HepG2 (cell line): ENCODE results near the gene POTEG. TPM values are rescaled to one million over a fixed set of nuclear protein-coding genes. Genes with fewer than 3 reads are reported as not detected.
A peak's percentile ranks its signal among the peaks of the same experiment; 100 is the strongest.
"Not testable (repeated sequence)": the region's sequence is repeated elsewhere in the genome, so short reads cannot be mapped to it uniquely, and the experiment has no call there.

Experiments
- ATAC-seq: fragments of 200-7000 bp; cut with Tn5 transposase; 3 replicates; pipeline ENCODE4 v1.9.1; 2020; ENCODE audit warnings: mild to moderate bottlenecking, moderate library complexity
- BruUV-seq: library from RNA; stranded (reverse); fragments of 400-500 nt; replicated peaks from 2 replicates; lab custom pipeline; 2021; lab: Mats Ljungman, UMichigan
- CTCF ChIA-PET: fragments of 300-600 bp; formaldehyde crosslinking; extraction: SDS; loops from one replicate; lab custom pipeline; 2021; ENCODE audit warnings: low total read pairs, inconsistent platforms, low intra/inter-chr PET ratio; lab: Yijun Ruan, JAX
- POLR2A ChIA-PET: fragments of 350-600 bp; sonication (Branson Sonifier 250); formaldehyde crosslinking; loops from one replicate; lab custom pipeline; 2020; ENCODE audit warnings: antibody characterized with exemption, inconsistent platforms; lab: Yijun Ruan, JAX
- DNase-seq: peaks from one replicate; pipeline ENCODE4 v3.0.0-alpha.2; 2015; ENCODE audit warnings: low spot score
- FAIRE-seq: peaks from 3 replicates; lab custom pipeline; 2011; peaks lifted over from hg19 to GRCh38; lab: Jason Lieb, UNC
- H2AFZ ChIP-seq: one replicate; pipeline ENCODE4 v1.6.1; 2011; ENCODE audit warnings: low read length, inconsistent platforms
- H3K27ac ChIP-seq: fragments of 300-600 bp; 3 replicates; pipeline ENCODE4 v1.8.0; 2011; ENCODE audit warnings: mixed run types, mild to moderate bottlenecking, mixed read lengths, low read length, inconsistent platforms; ENCODE audit not compliant: insufficient read depth; ENCODE audit errors: extremely low read length
- H3K27me3 ChIP-seq, 2 experiments: fragments of 200-600 bp in 1 of 2; 2 replicates in 1 of 2; 3 replicates in 1 of 2; pipeline versions ENCODE4 v1.6.0 to v1.8.0; 2011; ENCODE audit warnings: low read length in 2 of 2, mild to moderate bottlenecking in 2 of 2, moderate library complexity in 2 of 2, inconsistent platforms in 1 of 2; ENCODE audit not compliant: insufficient read depth in 2 of 2, control insufficient read depth in 1 of 2
- H3K36me3 ChIP-seq, 2 experiments: fragments of 200-600 bp in 1 of 2; replicated peaks in 1 of 2; 2 replicates in 1 of 2; 3 replicates in 1 of 2; pipeline versions ENCODE4 v1.5.1 to v1.8.0; 2011; ENCODE audit warnings: low read length in 2 of 2, inconsistent platforms in 1 of 2; ENCODE audit not compliant: insufficient read depth in 2 of 2, control insufficient read depth in 1 of 2
- H3K4me1 ChIP-seq: 2 replicates; pipeline ENCODE4 v1.5.1; 2012; ENCODE audit warnings: low read length, inconsistent platforms; ENCODE audit not compliant: insufficient read depth
- H3K4me2 ChIP-seq: 2 replicates; pipeline ENCODE4 v1.6.0; 2011; ENCODE audit warnings: low read depth, low read length, inconsistent platforms
- H3K4me3 ChIP-seq, 3 experiments: fragments of 200-600 bp in 1 of 3; sonication (generic), shearing (Covaris generic) in 1 of 3; replicated peaks in 1 of 3; 2 replicates each; pipeline ENCODE4 v1.5.1; 2011 to 2016; ENCODE audit warnings: low read length in 3 of 3, inconsistent platforms in 2 of 3, low read depth in 2 of 3, mild to moderate bottlenecking in 2 of 3, control low read depth in 1 of 3, mixed read lengths in 1 of 3; ENCODE audit not compliant: insufficient read depth in 1 of 3
- H3K79me2 ChIP-seq: one replicate; pipeline ENCODE4 v1.6.1; 2011; ENCODE audit warnings: low read length, inconsistent platforms; ENCODE audit not compliant: insufficient read depth
- H3K9ac ChIP-seq: 2 replicates; pipeline ENCODE4 v1.6.0; 2011; ENCODE audit warnings: mild to moderate bottlenecking, low read depth, low read length, inconsistent platforms; ENCODE audit not compliant: insufficient read depth
- H3K9me3 ChIP-seq: 2 replicates; pipeline ENCODE4 v1.5.1; 2012; ENCODE audit warnings: mild to moderate bottlenecking, low read length
- H4K20me1 ChIP-seq: 2 replicates; pipeline ENCODE4 v1.6.0; 2011; ENCODE audit warnings: inconsistent platforms, mild to moderate bottlenecking, low read length, moderate library complexity; ENCODE audit not compliant: insufficient read depth
- GABPB1 ChIP-seq: IDR thresholded peaks from 2 replicates; pipeline ENCODE4 v1.6.1; 2016; ENCODE audit warnings: mild to moderate bottlenecking, missing genetic modification reagents, moderate library complexity, missing compliant biosample characterization
- WGBS: methylation state at CpG from one replicate; pipeline ENCODE4 v1.1.6; 2017; ENCODE audit warnings: low lambda C conversion rate; 5-methylcytosine and 5-hydroxymethylcytosine counted together
- in situ Hi-C: cut with HindIII; loops from 2 replicates; pipeline ENCODE4 v1.10.0; 2017; ENCODE audit warnings: low pct_unique_long_range_greater_than_20kb; ENCODE audit not compliant: extremely low pct_ligation_motif_present
- intact Hi-C: fragments of 100-400 bp; cut with micrococcal nuclease; formaldehyde crosslinking; loops from one replicate; pipeline ENCODE4 v1.10.0; 2022; ENCODE audit not compliant: unreplicated experiment
- polyA plus RNA-seq, 8 experiments: library from polyadenylated mRNA; depleted of rRNA in 3 of 8; stranded (reverse) in 7 of 8; unstranded in 1 of 8; fragments of >200 nt; fragmentation: Illumina TruSeq in 4 of 8; extraction: Trizol in 4 of 8; gene quantifications; 2 replicates each; pipeline versions ENCODE4 v1.2.1 to v1.2.3, GENCODE V29; 2011 to 2016; ENCODE audit warnings: low read depth in 4 of 8, missing spikeins in 1 of 8, mixed read lengths in 1 of 8; ENCODE audit not compliant: insufficient read depth in 1 of 8
- total RNA-seq, 5 experiments: library from RNA; depleted of rRNA; stranded (reverse); fragments of >200 nt; fragmentation: Illumina TruSeq; extraction: Trizol; gene quantifications; 2 replicates each; pipeline ENCODE4 v1.2.3, GENCODE V29; 2016; ENCODE audit warnings: low read depth in 1 of 5
- TF ChIP-seq, protein P1 (sequence below): sonication (generic); formaldehyde crosslinking; IDR thresholded peaks from 2 replicates; pipeline ENCODE4 v1.5.0; 2020; ENCODE audit warnings: mild to moderate bottlenecking, missing genetic modification reagents, moderate library complexity

Gene POTEG
- total and polyA plus RNA-seq, 2 of the 13 experiments (the other 11 are each of a cell fraction or from before 2014, with no cell fraction given), result not detected

DNA sequence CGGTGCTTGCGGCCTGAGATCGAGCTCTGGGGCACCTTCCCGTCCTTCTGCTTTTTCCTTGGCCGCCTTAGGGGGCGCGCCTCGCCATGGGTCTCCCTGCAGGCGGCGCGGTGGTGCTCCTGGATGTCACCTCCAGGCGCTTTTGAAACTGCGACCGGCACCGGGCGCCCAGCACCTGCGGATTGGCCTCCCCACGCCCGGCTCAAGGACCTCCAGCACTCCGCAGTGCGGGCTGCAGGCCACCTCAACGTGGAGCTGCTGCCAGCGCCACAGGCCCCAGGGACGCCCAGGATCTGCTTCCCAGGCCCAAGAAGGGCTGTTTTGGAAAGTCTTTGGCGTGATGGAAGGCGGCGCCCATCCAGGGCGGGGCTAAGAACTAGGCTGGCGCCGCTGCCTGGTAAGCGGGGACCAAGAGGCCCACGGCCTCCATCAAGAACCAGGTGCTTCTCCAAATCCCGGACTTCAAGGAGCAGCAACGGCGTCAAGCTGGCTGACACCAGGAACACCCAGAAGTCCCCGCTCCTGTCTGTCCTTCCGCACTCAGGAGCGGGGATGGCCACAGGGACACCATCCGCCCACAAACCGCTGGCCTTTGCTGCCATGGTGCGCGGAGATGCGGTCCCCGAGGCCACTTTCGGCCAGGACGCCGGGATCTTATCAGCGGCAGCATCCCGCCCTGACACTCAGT is 61.2 kb downstream of the POTEG start:
- in situ Hi-C loops, result not testable (repeated sequence)

DNA sequence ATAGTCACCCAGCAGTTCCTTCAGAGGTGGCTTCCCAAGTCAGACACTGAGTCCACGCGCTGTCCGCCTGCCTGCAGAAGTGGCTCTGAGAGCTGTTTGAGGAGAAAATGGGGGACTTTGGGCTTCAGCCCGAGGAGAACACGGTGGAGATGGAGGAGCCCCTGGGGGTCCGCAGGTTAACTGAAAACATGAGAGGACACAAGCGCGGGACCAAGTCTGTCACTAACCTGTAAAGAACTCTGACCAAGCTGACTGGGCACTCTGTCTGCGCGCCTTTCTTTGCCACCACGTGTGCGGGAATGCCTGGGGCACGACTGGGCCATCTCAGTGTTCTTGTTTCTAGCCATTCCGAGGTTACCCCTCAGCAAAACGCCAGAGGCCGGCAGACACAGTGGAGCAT is 62.4 kb downstream of the POTEG start:
- H3K27me3 ChIP-seq, POLR2A ChIA-PET, H3K27ac ChIP-seq, in situ Hi-C loops, intact Hi-C loops, H3K36me3 ChIP-seq, H3K79me2 ChIP-seq, DNase-seq, H3K9me3 ChIP-seq, H3K4me1 ChIP-seq, FAIRE-seq, H4K20me1 ChIP-seq, H3K4me3 ChIP-seq, CTCF ChIA-PET, ATAC-seq, H3K4me2 ChIP-seq, H3K9ac ChIP-seq, BruUV-seq, H2AFZ ChIP-seq: not testable (repeated sequence)
- 58% methylated on average over 5 of the region's 16 CpGs for WGBS

More for the DNA sequence above, 61.2 kb downstream of the POTEG start:
- BruUV-seq, H3K79me2 ChIP-seq, H2AFZ ChIP-seq, H4K20me1 ChIP-seq, H3K9ac ChIP-seq, H3K27me3 ChIP-seq, intact Hi-C loops, H3K27ac ChIP-seq, CTCF ChIA-PET, H3K9me3 ChIP-seq, H3K4me3 ChIP-seq, FAIRE-seq, H3K4me2 ChIP-seq, POLR2A ChIA-PET, H3K4me1 ChIP-seq, DNase-seq, H3K36me3 ChIP-seq: not testable (repeated sequence)
- peak; percentile 17; the same call in 1 of the 2 replicates for TF ChIP-seq GABPB1
- TF ChIP-seq, protein P1, sequence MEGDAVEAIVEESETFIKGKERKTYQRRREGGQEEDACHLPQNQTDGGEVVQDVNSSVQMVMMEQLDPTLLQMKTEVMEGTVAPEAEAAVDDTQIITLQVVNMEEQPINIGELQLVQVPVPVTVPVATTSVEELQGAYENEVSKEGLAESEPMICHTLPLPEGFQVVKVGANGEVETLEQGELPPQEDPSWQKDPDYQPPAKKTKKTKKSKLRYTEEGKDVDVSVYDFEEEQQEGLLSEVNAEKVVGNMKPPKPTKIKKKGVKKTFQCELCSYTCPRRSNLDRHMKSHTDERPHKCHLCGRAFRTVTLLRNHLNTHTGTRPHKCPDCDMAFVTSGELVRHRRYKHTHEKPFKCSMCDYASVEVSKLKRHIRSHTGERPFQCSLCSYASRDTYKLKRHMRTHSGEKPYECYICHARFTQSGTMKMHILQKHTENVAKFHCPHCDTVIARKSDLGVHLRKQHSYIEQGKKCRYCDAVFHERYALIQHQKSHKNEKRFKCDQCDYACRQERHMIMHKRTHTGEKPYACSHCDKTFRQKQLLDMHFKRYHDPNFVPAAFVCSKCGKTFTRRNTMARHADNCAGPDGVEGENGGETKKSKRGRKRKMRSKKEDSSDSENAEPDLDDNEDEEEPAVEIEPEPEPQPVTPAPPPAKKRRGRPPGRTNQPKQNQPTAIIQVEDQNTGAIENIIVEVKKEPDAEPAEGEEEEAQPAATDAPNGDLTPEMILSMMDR (CRISPR knock-in tag), result peak; percentile 44
- ATAC-seq, result peak; percentile 84
- WGBS, result 65% methylated on average over 43 of the region's 49 CpGs

DNA sequence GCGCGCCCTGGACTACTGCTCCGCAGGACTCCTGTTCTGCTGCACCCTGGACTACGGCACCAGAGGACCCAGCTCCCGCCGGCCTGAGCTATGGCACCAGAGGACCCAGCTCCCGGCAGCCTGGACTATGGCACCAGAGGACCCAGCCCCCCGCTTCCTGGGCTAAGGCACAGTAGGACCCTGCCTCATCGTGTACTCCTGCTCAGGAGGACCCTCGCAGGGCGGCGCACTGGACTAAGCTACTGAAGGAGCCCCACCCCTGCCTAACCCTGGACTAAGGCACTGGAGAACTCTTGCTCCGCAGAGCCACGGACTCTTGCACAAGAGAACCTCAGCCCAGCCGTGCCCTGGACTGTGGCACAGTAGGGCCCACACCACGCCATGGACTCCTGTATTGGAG is 71.3 kb downstream of the POTEG start:
- in situ Hi-C loops, H3K4me3 ChIP-seq, H3K79me2 ChIP-seq, H3K4me2 ChIP-seq, BruUV-seq, H3K9ac ChIP-seq, H3K9me3 ChIP-seq, H3K36me3 ChIP-seq, H3K27me3 ChIP-seq, FAIRE-seq, POLR2A ChIA-PET, H4K20me1 ChIP-seq, DNase-seq, H3K4me1 ChIP-seq, ATAC-seq, H3K27ac ChIP-seq, intact Hi-C loops, H2AFZ ChIP-seq, CTCF ChIA-PET: not testable (repeated sequence)
- WGBS, result 100% methylated on average over 3 of the region's 16 CpGs

DNA sequence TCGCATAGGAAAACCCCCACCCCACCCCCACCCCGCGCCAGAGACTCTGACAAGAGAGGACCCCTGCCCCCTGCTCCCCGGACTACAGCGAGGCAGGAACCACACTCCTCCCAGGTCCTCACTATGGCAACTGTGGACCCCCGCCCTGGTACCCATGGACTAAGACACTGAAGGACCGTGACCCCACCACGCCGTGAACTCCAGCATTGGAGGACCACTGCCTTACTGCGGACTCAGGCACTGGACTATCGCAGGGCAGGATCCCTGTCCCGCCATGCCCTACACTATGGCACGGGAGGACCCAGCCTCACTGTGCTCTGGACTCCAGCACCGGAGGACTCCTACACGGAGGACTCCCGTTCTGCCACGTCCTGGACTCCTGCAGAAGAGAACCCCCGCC is 71.8 kb downstream of the POTEG start:
- H3K27ac ChIP-seq, H3K4me2 ChIP-seq, ATAC-seq, H3K4me1 ChIP-seq, CTCF ChIA-PET, H3K36me3 ChIP-seq, intact Hi-C loops, H3K9ac ChIP-seq, H3K9me3 ChIP-seq, POLR2A ChIA-PET, H4K20me1 ChIP-seq, BruUV-seq, DNase-seq, H3K27me3 ChIP-seq, H3K4me3 ChIP-seq, FAIRE-seq, H3K79me2 ChIP-seq, in situ Hi-C loops, H2AFZ ChIP-seq: not testable (repeated sequence)
- WGBS, result 86% methylated on average over 8 of the region's 18 CpGs
